ENCODE measurements around the gene PAPPA.

The PAPPA gene

GRCh38 chr9:116349684-116350083 lies 196.1 kb downstream of the PAPPA start:
- no peak for ATAC-seq
- no peak for DNase-seq

- DNase-seq (no peak), ATAC-seq (no peak)
These were observed 196.6 kb downstream of the PAPPA start for GRCh38 chr9:116350213-116350612.

- DNase-seq: no peak
- no peak for ATAC-seq
These were observed 199.4 kb downstream of the PAPPA start for GRCh38 chr9:116352958-116353357.

- no peak for DNase-seq
These were observed 201.7 kb downstream of the PAPPA start for GRCh38 chr9:116355153-116355921.

DNA sequence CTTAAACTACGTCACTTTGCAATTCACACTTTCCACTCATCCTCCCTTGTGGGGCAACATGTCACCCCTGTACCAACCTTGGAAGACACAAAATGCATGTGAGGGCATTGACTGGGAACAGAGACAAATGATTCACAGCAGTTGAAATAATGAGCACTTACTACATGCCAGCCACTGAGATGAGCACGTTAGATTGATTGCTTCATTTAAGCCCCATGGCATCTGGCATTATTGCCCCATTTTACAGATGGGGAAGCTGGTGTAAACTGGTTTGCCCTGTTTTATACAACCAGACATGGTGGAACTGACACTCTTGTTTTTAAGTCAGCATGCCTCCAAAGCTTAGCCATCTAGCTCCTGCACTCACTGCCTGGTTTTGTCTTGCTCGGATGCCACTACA lies 204.7 kb downstream of the PAPPA start:
- ATAC-seq (no peak), DNase-seq (no peak)

More at GRCh38 chr9:116355153-116355921, 201.7 kb downstream of the PAPPA start:
- no peak for ATAC-seq

DNA sequence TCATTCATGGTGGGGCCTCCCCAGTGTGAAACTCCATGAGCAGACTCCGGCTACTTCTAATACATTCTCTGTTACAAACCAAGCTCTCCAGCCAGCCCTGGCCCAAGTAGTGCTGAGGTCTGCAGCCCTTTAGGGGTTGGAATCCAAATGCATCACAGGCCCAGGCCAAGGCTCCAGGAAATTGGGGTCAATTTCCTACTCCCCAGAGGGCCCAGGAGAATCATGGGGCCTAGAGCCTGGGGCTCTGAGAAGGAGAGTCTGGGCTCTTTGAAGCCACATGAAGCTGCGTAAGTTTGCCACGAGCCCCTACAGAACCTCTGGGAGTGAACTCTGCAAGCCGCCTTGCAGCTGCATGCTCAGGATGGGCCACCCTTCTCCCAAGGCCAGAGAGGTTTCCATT lies 206.4 kb downstream of the PAPPA start:
- no peak for ATAC-seq

DNA sequence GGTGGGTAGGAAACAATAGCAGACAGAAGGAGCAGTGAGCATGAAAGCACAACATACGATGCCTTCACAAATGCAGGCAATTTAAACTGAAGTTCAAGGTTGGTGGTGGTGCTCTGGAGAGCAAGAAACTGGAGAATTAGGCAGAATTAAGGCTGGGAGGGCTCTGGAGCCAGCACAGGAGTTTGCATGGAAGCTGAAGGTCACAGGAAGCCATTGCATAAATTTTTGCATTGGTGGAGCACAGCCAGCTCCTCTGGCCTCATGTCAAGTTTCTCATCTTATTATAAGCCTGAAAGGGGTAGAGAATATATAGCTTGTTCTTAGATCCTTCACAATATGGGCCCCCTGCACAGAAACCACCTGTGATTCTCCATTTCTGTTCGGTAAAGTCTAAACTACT lies 207.4 kb downstream of the PAPPA start:
- ATAC-seq (no peak), DNase-seq (no peak)

More for the DNA sequence above, 206.4 kb downstream of the PAPPA start:
- DNase-seq: no peak

GRCh38 chr9:116361547-116361946 lies 208.0 kb downstream of the PAPPA start:
- no peak for ATAC-seq
- DNase-seq: no peak

GRCh38 chr9:116362493-116362892 lies 208.9 kb downstream of the PAPPA start:
- DNase-seq (no peak), ATAC-seq (no peak)

DNA sequence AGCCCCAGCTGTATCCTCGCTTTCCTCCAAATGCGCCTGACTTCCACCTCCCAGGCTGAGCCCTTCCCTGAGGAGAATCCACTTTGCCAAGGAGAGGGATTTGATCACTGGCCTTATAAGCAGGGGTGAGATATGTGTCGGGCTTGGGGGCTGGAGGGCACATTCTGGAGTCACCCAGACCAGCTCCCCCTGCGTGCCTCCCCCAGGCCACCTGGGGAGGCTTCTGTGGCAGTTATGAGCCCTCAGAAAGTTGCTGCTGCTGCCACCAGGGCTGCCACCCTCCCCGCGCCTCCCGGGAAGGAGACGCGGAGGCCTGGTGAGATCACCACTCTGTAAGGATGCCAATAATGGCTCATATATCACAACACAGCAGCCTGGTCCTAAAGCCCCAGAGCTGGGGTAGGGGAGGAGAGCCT lies 211.5 kb downstream of the PAPPA start:
- DNase-seq: no peak
- ATAC-seq: no peak

- ATAC-seq (no peak), DNase-seq (no peak)
These were observed 212.7 kb downstream of the PAPPA start for GRCh38 chr9:116366241-116366640.

DNA sequence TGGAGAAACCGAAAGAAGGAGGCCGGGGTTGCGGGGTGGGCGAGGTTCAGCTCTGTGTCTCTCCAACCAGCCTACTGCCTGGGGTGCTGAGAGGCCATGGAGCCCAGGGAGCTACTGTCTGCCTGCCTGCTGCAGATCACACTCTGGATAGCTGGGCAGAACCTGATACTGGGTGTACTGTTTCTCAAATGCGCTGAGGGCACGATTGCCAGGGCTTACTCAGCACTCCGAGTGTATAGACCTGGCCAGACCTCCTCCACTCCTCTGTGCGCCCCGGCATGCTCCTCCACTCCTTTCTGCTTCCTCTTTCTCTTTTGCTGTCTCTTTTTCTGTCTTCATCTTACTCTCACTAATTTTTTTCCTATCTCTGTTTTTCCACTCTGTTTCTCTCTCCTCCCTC lies 215.1 kb downstream of the PAPPA start:
- ATAC-seq: no peak
- DNase-seq: no peak

DNA sequence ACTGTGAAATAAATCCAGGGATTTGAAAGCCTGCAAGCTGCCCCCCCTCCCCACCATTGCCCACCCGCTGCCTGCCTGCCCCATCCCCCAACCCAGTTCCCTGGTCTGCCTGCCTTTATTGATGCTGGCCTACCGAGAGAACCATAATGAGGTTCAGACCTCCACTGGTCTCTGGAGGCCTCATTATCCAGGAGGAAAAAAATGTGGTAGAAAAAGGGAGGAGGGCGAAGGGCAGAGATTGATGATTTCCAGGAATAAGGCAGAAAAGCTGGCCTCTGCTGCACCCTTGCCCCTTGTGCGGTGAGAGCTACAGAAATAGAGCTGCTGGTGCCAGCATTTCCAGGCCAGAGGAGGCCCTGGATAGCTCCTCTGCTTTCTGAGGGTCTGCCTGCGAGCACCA lies 216.1 kb downstream of the PAPPA start:
- DNase-seq: no peak
- no peak for ATAC-seq

DNA sequence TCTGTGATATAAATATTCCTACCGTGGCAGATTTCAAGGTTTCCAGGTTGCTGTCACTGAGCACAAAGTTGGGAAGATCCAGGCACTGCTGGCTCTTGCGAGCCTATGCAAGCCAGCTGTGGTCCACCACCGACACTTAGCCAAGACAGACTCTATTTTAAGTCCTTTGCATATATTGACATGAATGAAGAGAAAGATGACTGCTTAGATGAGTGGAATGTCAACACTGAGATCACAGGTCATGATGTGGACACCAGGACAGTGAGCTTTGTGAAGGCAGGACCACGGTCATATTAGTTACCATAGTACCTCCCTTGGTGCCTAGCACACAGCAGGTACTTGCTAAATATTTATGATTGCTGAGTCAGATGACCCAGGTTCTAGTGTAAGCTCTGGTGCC lies 217.0 kb downstream of the PAPPA start:
- DNase-seq (no peak), ATAC-seq (no peak)

GRCh38 chr9:116372081-116372673 lies 218.6 kb downstream of the PAPPA start:
- ATAC-seq: no peak
- no peak for DNase-seq

GRCh38 chr9:116372786-116373185 lies 219.2 kb downstream of the PAPPA start:
- DNase-seq (no peak), ATAC-seq (no peak)

GRCh38 chr9:116377179-116377798 lies 223.7 kb downstream of the PAPPA start:
- DNase-seq (no peak), ATAC-seq (no peak)

- ATAC-seq: no peak
These were observed 225.3 kb downstream of the PAPPA start for GRCh38 chr9:116378873-116379272.

GRCh38 chr9:116379821-116380220 lies 226.2 kb downstream of the PAPPA start:
- no peak for ATAC-seq
- no peak for DNase-seq

More at GRCh38 chr9:116378873-116379272, 225.3 kb downstream of the PAPPA start:
- DNase-seq: no peak

DNA sequence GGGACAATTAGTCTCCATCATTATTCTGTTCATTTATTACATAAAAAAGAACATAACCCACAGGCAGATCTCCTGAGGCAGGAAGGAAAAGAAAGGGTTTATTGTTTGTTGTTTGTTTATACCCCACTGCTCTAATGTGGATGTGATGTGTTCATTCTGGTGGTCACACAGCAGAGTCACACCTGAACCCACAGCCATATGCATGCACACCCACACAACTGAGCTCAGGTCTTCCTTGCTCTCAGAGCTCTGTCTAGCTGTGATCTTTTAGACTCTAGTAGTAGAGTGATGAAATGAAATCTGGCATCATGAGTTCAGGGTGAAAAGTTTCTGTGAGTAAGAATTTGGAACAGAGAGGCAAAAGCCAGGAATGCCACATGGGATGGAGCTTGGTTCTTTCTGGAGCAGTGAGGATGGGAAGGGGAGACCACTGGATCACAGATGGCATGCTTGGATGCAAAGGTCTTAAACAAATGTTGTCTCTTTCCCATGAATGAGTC lies 227.0 kb downstream of the PAPPA start:
- no peak for DNase-seq
- peak; percentile 46 for ATAC-seq

DNA sequence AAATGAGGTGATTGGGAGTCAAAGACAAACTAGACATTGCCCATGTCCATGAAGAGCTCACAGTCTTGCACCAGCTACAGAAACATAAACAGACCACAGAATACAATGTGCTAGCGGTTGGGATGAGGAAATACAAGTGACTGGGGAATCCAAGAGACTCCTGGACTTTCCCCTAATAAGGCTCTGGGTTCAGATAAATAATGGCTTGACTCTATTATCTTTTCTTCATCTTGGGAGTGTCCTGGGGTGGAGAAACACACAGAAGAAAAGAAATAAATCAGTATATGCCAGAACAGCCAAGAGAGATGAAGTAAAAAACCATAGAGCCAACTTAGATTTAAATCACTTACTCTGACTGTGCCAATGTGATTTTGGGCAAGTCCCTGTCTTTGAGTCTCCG lies 227.8 kb downstream of the PAPPA start:
- no peak for ATAC-seq
- no peak for DNase-seq

DNA sequence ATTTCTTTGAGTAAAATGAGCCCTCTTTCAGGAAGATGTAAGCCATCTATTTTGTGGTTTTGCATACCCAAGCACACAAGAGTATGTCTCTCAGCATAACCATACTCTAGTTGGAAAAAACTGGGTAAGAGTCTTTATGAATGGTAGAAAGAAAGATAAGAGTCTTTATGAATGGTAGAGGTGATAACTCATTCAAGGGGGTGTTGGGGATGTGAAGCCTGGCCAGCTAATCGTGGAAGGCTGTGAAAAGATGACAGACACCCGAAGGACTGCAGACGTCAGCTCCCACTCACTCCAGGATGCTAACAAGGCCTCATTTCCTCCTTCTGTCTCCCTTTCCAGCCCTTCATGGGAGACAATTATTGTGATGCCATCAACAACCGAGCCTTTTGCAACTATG lies 228.5 kb downstream of the PAPPA start:
- no peak for DNase-seq
- no peak for ATAC-seq

DNA sequence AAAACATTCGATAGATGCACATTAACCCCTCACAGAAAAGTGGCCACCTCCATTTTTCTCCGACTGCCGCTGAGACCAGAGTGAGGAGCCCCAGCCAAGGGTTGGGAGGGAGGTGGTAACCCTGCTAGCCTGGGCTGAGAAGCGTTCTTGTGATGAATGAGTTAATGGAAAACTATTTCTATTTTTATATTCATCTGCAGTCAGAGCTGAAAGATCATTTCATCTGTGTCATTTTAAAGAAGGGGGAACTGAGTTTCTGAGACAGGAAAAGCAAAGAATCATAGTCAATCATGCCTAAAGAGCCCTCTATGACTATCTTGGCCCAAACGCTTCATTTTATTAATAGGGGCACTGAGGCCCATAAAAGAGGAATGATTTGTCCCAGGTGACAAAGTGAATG lies 229.5 kb downstream of the PAPPA start:
- DNase-seq (no peak), ATAC-seq (no peak)

Measured in stimulated activated naive CD8-positive, alpha-beta T cell treated with anti-CD3 and anti-CD28 coated beads, Interleukin-15, Interleukin-2, amounts not matched to agents 100 U/mL and 50 U/mL, for 24 hours (primary cell).